Mesothelial cell of epicardium (in vitro differentiated cells): ENCODE measurements around the gene ACTMAP. TPM values are rescaled to one million over a fixed set of nuclear protein-coding genes. Genes with fewer than 3 reads are reported as not detected.
A peak's percentile ranks its signal among the peaks of the same experiment; 100 is the strongest.
"Not testable (repeated sequence)": the region's sequence is repeated elsewhere in the genome, so short reads cannot be mapped to it uniquely, and the experiment has no call there.

Experiments
- DNase-seq, 2 experiments: peaks; one replicate each; pipeline ENCODE4 v3.0.0; 2021; ENCODE audit warnings: low spot score in 2 of 2; ENCODE audit not compliant: unreplicated experiment in 2 of 2
- H3K27ac Mint-ChIP-seq: 2 replicates; pipeline ENCODE4 v1.8.0; 2021; ENCODE audit warnings: mixed read lengths
- H3K27me3 Mint-ChIP-seq: 2 replicates; pipeline ENCODE4 v1.8.0; 2021; ENCODE audit warnings: low read depth, mixed read lengths
- H3K36me3 Mint-ChIP-seq: 2 replicates; pipeline ENCODE4 v1.8.0; 2021; ENCODE audit warnings: mixed read lengths
- H3K4me1 Mint-ChIP-seq: 2 replicates; pipeline ENCODE4 v1.8.0; 2021; ENCODE audit warnings: mixed read lengths
- H3K4me3 Mint-ChIP-seq: 2 replicates; pipeline ENCODE4 v1.8.0; 2021; ENCODE audit warnings: mild to moderate bottlenecking, moderate library complexity, mixed read lengths
- H3K9me3 Mint-ChIP-seq: 2 replicates; pipeline ENCODE4 v1.8.0; 2021; ENCODE audit warnings: mixed read lengths
- CTCF ChIP-seq: fragments of 200-600 bp; sonication (generic); IDR thresholded peaks from one replicate; pipeline ENCODE4 v1.5.0; 2021; ENCODE audit warnings: antibody characterized with exemption; ENCODE audit not compliant: unreplicated experiment
- total RNA-seq: library from RNA; stranded (reverse); gene quantifications from 3 replicates; pipeline ENCODE4 v1.2.1, GENCODE V29; 2021

ACTMAP gene
- total RNA-seq, 1 donor from 2014 or later: 15.0 TPM

GRCh38 chr19:40777645-40777936, 27.3 kb upstream of the ACTMAP start:
- H3K9me3 Mint-ChIP-seq: no peaks in the 10 kb centered on the region
- no peaks in the 10 kb centered on the region for H3K36me3 Mint-ChIP-seq
- peak overlapping the region; percentile 100 for H3K27ac Mint-ChIP-seq
- peaks cover 8% of the 10 kb centered on the region for H3K4me1 Mint-ChIP-seq
- no peak for TF ChIP-seq CTCF
- H3K27me3 Mint-ChIP-seq: no peaks in the 10 kb centered on the region
- peak overlapping the region; percentile 80 for H3K4me3 Mint-ChIP-seq
- no peak for DNase-seq

DNA sequence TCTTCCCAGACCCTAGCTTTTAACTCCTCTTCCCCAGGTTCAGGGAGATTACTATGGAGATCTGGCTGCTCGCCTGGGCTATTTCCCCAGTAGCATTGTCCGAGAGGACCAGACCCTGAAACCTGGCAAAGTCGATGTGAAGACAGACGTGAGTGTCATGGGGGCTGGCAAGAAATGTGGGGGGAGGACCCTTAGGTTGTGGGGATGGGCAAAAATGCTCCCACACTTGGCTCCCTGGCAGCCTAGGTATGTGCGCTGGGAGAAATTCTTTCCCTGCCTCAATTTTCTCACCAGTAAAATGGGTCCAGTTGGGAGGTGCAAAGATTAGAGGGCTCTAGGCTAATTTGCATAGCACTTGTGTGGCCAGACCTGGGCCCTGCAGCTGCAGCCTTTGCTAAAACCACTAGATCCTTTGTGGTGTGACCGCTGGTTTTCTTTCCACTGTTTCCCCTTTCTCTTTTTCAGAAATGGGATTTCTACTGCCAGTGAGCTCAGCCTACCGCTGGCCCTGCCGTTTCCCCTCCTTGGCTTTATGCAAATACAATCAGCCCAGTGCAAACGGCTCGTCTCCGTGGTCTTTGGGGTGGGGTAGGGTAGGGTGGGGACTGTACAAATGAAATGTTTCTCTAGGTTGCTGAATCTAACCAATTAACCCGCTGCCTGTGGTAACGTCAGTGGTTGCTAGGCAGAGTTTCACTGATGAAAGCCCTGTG, 26.8 kb upstream of the ACTMAP start:
- no peaks in the 10 kb centered on the region for H3K27me3 Mint-ChIP-seq
- no peaks in the 10 kb centered on the region for H3K9me3 Mint-ChIP-seq
- peak overlapping the region; percentile 80 for H3K4me3 Mint-ChIP-seq
- peaks cover under 1% of the 10 kb centered on the region for H3K36me3 Mint-ChIP-seq
- peaks cover 8% of the 10 kb centered on the region for H3K4me1 Mint-ChIP-seq
- no peak for TF ChIP-seq CTCF
- peak; percentile 76 to 91 for DNase-seq
- H3K27ac Mint-ChIP-seq: peak overlapping the region; percentile 100

GRCh38 chr19:40776364-40776763, 26.1 kb upstream of the ACTMAP start:
- Mint-ChIP-seq H3K4me3 (no peak overlapping the region), H3K27ac (no peak overlapping the region), H3K27me3 (no peaks in the 10 kb centered on the region), H3K36me3 (peaks cover 3% of the 10 kb centered on the region), H3K4me1 (peaks cover 8% of the 10 kb centered on the region), H3K9me3 (no peaks in the 10 kb centered on the region)
- no peak for TF ChIP-seq CTCF
- DNase-seq: no peak

DNA sequence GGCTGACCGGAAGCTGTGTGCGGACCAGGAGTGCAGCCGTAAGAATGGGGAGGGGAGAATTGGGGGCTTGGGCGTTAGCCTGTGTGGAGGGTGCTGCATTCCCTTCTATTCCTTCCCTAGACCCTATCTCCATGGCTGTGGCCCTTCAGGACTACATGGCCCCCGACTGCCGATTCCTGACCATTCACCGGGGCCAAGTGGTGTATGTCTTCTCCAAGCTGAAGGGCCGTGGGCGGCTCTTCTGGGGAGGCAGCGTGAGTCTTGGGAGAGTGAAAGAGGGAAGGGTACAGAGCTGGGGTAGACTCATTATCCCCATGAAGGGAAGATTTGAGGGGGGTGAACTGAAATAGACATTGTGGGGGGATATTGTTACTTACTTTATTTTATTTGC, 25.4 kb upstream of the ACTMAP start:
- peaks cover 5% of the 10 kb centered on the region for H3K9me3 Mint-ChIP-seq
- DNase-seq: no peak
- H3K27ac Mint-ChIP-seq: peak overlapping the region; percentile 44
- TF ChIP-seq CTCF: no peak
- H3K4me1 Mint-ChIP-seq: peaks cover 8% of the 10 kb centered on the region
- H3K36me3 Mint-ChIP-seq: peaks cover 9% of the 10 kb centered on the region
- no peaks in the 10 kb centered on the region for H3K27me3 Mint-ChIP-seq
- H3K4me3 Mint-ChIP-seq: no peak overlapping the region

GRCh38 chr19:40774916-40775631, 24.8 kb upstream of the ACTMAP start, which contains the start of gene MIA:
Gene MIA, plus strand, starts transcription at chr19:40775521. Its CDS starts 22 bp downstream, at chr19:40775543.
- H3K4me3 Mint-ChIP-seq: no peak within 1 kb of the TSS
- H3K27me3 Mint-ChIP-seq: no peaks in the 10 kb centered on the region
- peak within 1 kb of the TSS; percentile 44 for H3K27ac Mint-ChIP-seq
- H3K9me3 Mint-ChIP-seq: peaks cover 5% of the 10 kb centered on the region
- no peak for DNase-seq
- H3K4me1 Mint-ChIP-seq: peaks cover 8% of the 10 kb centered on the region
- no peak for TF ChIP-seq CTCF
- peaks cover 11% of the 10 kb centered on the region for H3K36me3 Mint-ChIP-seq

- peaks cover 14% of the 10 kb centered on the region for H3K36me3 Mint-ChIP-seq
- not testable (repeated sequence) for H3K9me3 Mint-ChIP-seq, DNase-seq, H3K4me1 Mint-ChIP-seq, H3K27me3 Mint-ChIP-seq, H3K4me3 Mint-ChIP-seq
- H3K27ac Mint-ChIP-seq: peak overlapping the region; percentile 15
Observed at GRCh38 chr19:40771101-40771862, 21.0 kb upstream of the ACTMAP start.
